ENCODE data around the gene FSHR. TPM values are rescaled to one million over a fixed set of nuclear protein-coding genes. Genes with fewer than 3 reads are reported as not detected.

FSHR gene
- total and polyA plus RNA-seq, 12 donors = 0.17 to 0.47 (median 0.21) TPM; not detected in 6

DNA sequence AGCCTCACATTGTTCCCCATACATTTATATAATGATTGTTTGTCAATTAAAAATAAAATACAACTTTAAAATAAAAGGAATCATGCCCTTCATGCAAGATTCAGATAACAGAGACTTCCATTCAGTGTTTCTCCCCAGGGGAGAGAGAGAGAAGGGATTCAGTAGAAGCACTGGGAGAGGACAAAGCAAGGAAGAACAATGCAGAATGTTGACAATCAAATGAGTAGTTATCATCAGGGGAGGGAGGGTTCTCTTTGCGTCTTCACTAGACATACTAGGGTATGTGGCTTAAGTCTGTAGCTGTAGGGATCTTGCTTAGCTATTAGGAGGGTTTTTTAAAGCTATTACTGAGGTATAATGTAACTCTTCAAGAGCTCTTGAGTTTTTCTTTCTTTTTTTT is 30.7 kb downstream of the FSHR start:
- no peak overlapping the region for H3K27ac ChIP-seq
- H3K4me1 ChIP-seq = no peaks in the 10 kb centered on the region
- peaks cover 0 to 3% (median 0%) of the 10 kb centered on the region in 7 donors for H3K27me3 ChIP-seq
- no peaks in the 10 kb centered on the region for H3K9me3 ChIP-seq
- WGBS, 2 donors = 0 to 65% methylated on average over 1 of the region's 1 CpG
- ATAC-seq (no peak), DNase-seq (no peak)
- H3K36me3 ChIP-seq = no peaks in the 10 kb centered on the region
- H3K4me3 ChIP-seq = no peak overlapping the region
- no peak for TF ChIP-seq CTCF (IDR thresholded peaks at IDR 0.05)
- intact Hi-C loops (cut with DNase I) = no loop called here

DNA sequence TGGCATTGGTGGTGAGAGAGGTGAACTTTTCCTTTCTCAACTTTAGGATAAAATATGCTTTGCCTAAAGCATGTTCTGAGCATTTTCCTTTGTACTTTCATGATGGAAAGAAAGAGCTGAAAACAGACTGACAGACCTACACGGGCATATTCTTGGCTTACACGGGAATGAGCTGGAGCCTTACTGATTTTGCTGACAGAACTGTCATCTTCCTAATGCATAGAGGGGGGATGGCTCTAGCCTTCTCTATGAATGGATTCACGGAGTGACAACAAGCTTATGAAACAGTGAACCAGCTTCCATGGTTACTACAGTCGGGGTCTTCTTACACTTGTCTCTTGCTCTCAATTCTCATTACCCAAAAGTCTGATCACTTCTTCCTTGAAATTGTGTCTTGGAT is 32.2 kb downstream of the FSHR start:
- Histone ChIP-seq H3K4me3 (no peak overlapping the region), H3K4me1 (no peaks in the 10 kb centered on the region), H3K9me3 (no peaks in the 10 kb centered on the region), H3K27me3 (peaks cover 0 to 3% (median 0%) of the 10 kb centered on the region in 7 donors), H3K27ac (no peak overlapping the region), H3K36me3 (no peaks in the 10 kb centered on the region)
- no peak for ATAC-seq
- DNase-seq = no peak
- WGBS, 2 donors = 67 to 69% methylated on average over 4 of the region's 4 CpGs
- intact Hi-C loops (cut with DNase I) = no loop called here
- no peak for TF ChIP-seq CTCF (IDR thresholded peaks at IDR 0.05)

DNA sequence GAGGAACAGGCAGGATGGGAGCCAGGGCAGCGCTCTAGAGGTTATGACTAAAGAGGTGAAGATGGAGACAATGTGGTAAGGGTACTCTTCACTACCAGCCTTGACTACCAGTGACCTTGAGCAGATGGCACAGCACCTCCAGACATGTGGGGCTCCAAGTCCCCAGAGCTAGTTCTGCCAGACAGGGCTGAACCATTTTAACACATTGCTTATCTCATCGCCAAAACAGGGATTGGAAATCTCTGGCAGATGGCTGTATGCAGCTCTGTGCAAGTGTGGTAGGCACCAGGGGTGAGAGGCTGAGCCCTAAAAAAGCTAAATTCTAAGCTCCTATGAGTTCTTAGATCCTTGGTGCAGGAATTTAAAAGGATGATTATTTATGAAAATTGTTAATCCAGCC is 41.3 kb downstream of the FSHR start:
- DNase-seq (no peak), ATAC-seq (no peak)
- H3K4me3 ChIP-seq = no peak overlapping the region
- no peak for TF ChIP-seq CTCF (IDR thresholded peaks at IDR 0.05)
- peaks cover 0 to 4% (median 0%) of the 10 kb centered on the region in 7 donors for H3K27me3 ChIP-seq
- H3K9me3 ChIP-seq = no peaks in the 10 kb centered on the region
- intact Hi-C loops (cut with DNase I) = no loop called here
- no peaks in the 10 kb centered on the region for H3K4me1 ChIP-seq
- no peaks in the 10 kb centered on the region for H3K36me3 ChIP-seq
- 82 to 87% methylated on average over 2 of the region's 2 CpGs for WGBS, 2 donors
- H3K27ac ChIP-seq = no peak overlapping the region

GRCh38 chr2:49111456-49111855 is 42.9 kb downstream of the FSHR start:
- no peak for ATAC-seq
- H3K4me1 ChIP-seq = no peaks in the 10 kb centered on the region
- 90 to 92% methylated on average over 7 of the region's 7 CpGs for WGBS, 2 donors
- H3K27ac ChIP-seq = no peak overlapping the region
- peaks cover 0 to 4% (median 0%) of the 10 kb centered on the region in 7 donors for H3K27me3 ChIP-seq
- TF ChIP-seq CTCF (IDR thresholded peaks at IDR 0.05) = no peak
- no peak for DNase-seq
- H3K4me3 ChIP-seq = no peak overlapping the region
- intact Hi-C loops (cut with DNase I) = no loop called here
- H3K36me3 ChIP-seq = no peaks in the 10 kb centered on the region
- no peaks in the 10 kb centered on the region for H3K9me3 ChIP-seq

Measured in heart right ventricle (tissue), 16 donors.